GM13976 (cell line): Measurements from ENCODE around the gene PUS10.

Source experiments
- DNase-seq: peaks from one replicate; pipeline ENCODE4 v3.0.0; 2012; ENCODE audit warnings: low spot score
- CTCF ChIP-seq: IDR thresholded peaks from 2 replicates; pipeline ENCODE4 v1.5.1; 2012; ENCODE audit warnings: borderline replicate concordance, mild to moderate bottlenecking; ENCODE audit not compliant: insufficient read depth; ENCODE audit errors: extremely low read depth, missing control alignments, control extremely low read depth
- in situ Hi-C: fragments of 300-500 bp; cut with MboI; formaldehyde crosslinking; loops from one replicate; pipeline ENCODE4 v1.12.0; 2022; ENCODE audit warnings: low sequenced_read_pairs, mixed read lengths, inconsistent platforms; ENCODE audit not compliant: unreplicated experiment

PUS10 gene

GRCh38 chr2:61021228-61021660 lies 3.2 kb upstream of the PUS10 start:
- in situ Hi-C loops: no loop called here
- no peak for TF ChIP-seq CTCF

GRCh38 chr2:61018798-61019197 lies 743 bp upstream of the PUS10 start:
- TF ChIP-seq CTCF: no peak
- in situ Hi-C loops: no loop called here
- no peak for DNase-seq

More at GRCh38 chr2:61021228-61021660, 3.2 kb upstream of the PUS10 start:
- DNase-seq: no peak

GRCh38 chr2:61018318-61018755 lies 282 bp upstream of the PUS10 start:
- peak; percentile 28 for DNase-seq

GRCh38 chr2:61017003-61017555 lies 976 bp downstream of the PUS10 start:
- no peak for TF ChIP-seq CTCF
- DNase-seq: peak; percentile 77
- in situ Hi-C loops: no loop called here

More at GRCh38 chr2:61018318-61018755, 282 bp upstream of the PUS10 start:
- TF ChIP-seq CTCF: no peak
- in situ Hi-C loops: no loop called here

- in situ Hi-C loops: no loop called here
- TF ChIP-seq CTCF: no peak
- peak; percentile 38 for DNase-seq
Measured at GRCh38 chr2:61016392-61017002, 1.6 kb downstream of the PUS10 start.

GRCh38 chr2:61015976-61016375 lies 2.1 kb downstream of the PUS10 start:
- no peak for DNase-seq
- in situ Hi-C loops: no loop called here
- no peak for TF ChIP-seq CTCF
